Measurements from ENCODE around the gene ITIH4. TPM values are rescaled to one million over a fixed set of nuclear protein-coding genes. Genes with fewer than 3 reads are reported as not detected.

Gene ITIH4
- total RNA-seq, 3 donors from 2014 or later: 1.9 to 6.0 (median 4.3) TPM

GRCh38 chr3:52845691-52846431 is 15.4 kb upstream of the ITIH4 start:
- H3K36me3 ChIP-seq (ENCODE audit: low read depth): no peaks in the 10 kb centered on the region
- TF ChIP-seq CTCF (IDR thresholded peaks at IDR 0.05): peak; percentile 23
- ATAC-seq (no peak), DNase-seq (peak in 1 of 3 donors; percentile 20)
- no peaks in the 10 kb centered on the region for H3K4me1 ChIP-seq (ENCODE audit: low read depth)
- intact Hi-C loops (cut with DNase I, micrococcal nuclease): no loop called here
- H3K4me3 ChIP-seq: no peak overlapping the region
- no peaks in the 10 kb centered on the region for H3K9me3 ChIP-seq

GRCh38 chr3:52845157-52845556 is 14.7 kb upstream of the ITIH4 start:
- intact Hi-C loops (cut with DNase I, micrococcal nuclease): no loop called here
- Histone ChIP-seq H3K4me3 (no peak overlapping the region), H3K9me3 (no peaks in the 10 kb centered on the region), H3K4me1 (ENCODE audit: low read depth) (no peaks in the 10 kb centered on the region), H3K36me3 (ENCODE audit: low read depth) (no peaks in the 10 kb centered on the region)
- ATAC-seq: peak; percentile 50
- no peak for TF ChIP-seq CTCF (IDR thresholded peaks at IDR 0.05)
- peak in 1 of 3 donors; percentile 34 for DNase-seq

- H3K9me3 ChIP-seq: no peaks in the 10 kb centered on the region
- TF ChIP-seq CTCF (IDR thresholded peaks at IDR 0.05): no peak
- DNase-seq: no peak
- no peak for ATAC-seq
- H3K4me3 ChIP-seq: no peak overlapping the region
- intact Hi-C loops (cut with DNase I, micrococcal nuclease): no loop called here
- H3K4me1 ChIP-seq (ENCODE audit: low read depth): no peaks in the 10 kb centered on the region
- H3K36me3 ChIP-seq (ENCODE audit: low read depth): no peaks in the 10 kb centered on the region
These were observed 14.0 kb upstream of the ITIH4 start for GRCh38 chr3:52844290-52844975.

GRCh38 chr3:52843881-52844280 is 13.4 kb upstream of the ITIH4 start:
- intact Hi-C loops (cut with DNase I, micrococcal nuclease): no loop called here
- no peaks in the 10 kb centered on the region for H3K36me3 ChIP-seq (ENCODE audit: low read depth)
- DNase-seq: no peak

More at GRCh38 chr3:52843881-52844280, 13.4 kb upstream of the ITIH4 start:
- no peak for ATAC-seq
- Histone ChIP-seq H3K4me3 (no peak overlapping the region), H3K4me1 (ENCODE audit: low read depth) (no peaks in the 10 kb centered on the region), H3K9me3 (no peaks in the 10 kb centered on the region)
- TF ChIP-seq CTCF (IDR thresholded peaks at IDR 0.05): no peak

Measured in mucosa of descending colon (tissue), 3 donors.